HL-60 (cell line): ENCODE data around the gene DIAPH3.

Source experiments
- CTCF ChIP-seq: IDR thresholded peaks from one replicate; pipeline ENCODE4 v1.5.1; 2011; ENCODE audit warnings: low read length, control low read depth, inconsistent platforms; ENCODE audit not compliant: insufficient read depth
- POLR2AphosphoS5 ChIP-seq: IDR thresholded peaks from 2 replicates; pipeline ENCODE4 v1.6.1; 2012; ENCODE audit warnings: low read depth
- SPI1 ChIP-seq: IDR thresholded peaks from 2 replicates; pipeline ENCODE4 v1.6.1; 2012; ENCODE audit warnings: low read depth, mild to moderate bottlenecking, borderline replicate concordance

DNA sequence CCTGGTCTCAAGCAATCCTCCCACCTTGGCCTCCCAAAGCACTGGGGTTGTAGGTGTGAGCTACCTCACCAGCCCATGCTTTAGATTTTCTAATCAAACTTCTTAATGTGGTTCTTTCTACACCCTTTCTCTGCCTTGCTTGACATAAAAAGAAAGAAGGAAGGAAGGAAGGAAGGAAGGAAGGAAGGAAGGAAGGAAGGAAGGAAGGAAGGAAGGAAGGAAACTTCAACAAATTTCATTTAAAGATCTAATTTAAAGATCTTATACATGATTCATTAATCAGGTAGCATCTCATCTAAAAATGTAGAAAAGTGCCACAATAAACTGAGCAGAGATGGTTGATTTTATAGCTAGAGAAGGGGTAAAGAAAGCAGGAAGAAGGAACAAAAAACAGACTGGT is 215.0 kb downstream of the DIAPH3 start:
- TF ChIP-seq CTCF (no peak), POLR2AphosphoS5 (no peak), SPI1 (no peak)
